ENCODE measurements around the gene ELMO1.
A peak's percentile ranks its signal among the peaks of the same experiment; 100 is the strongest.

The ELMO1 gene

DNA sequence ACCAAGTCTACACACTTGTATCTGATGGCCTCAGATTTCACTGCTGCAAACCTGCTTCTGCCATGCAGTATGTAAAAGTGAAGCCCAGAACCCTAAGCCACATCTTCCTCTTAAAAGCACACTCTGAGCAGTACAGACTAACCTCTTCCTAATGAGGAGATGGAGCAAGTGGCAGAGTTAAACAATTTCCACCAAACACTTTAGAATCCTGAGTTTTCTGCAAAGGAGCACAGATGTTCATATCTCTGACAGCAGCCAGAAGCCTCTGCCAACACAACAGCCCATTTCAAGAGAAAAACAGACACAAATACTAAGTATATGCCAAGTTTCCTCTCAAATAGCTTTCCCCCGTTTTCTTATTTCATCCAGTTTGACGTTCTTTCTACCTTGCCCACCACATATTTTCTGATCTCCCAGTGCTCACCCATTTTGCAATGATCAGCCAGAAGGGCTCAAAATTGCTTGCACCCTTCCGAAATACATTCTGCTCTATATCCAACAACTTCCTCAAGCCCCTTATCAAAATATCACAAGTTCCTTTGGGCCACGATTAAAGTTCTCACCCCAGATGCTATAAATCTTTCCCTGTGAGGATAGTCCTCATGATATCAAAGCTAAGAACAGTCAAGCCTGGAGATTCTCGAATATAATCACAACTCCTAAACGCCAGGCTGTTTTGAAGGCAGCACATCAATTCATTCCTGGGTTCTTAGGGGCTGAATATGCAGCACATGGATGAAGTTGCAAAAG, 27.5 kb downstream of the ELMO1 start:
- no peak for DNase-seq (ENCODE audit: low read depth)
- TF ChIP-seq MAX (IDR thresholded peaks at IDR 0.05; ENCODE audit: low read depth, low read length) (no peak), POLR2A (IDR thresholded peaks at IDR 0.05; ENCODE audit: extremely low read depth, insufficient read length) (no peak), CTCF (IDR thresholded peaks at IDR 0.05; ENCODE audit: low read depth, low read length) (no peak), MYC (IDR thresholded peaks at IDR 0.05; ENCODE audit: low read depth, low read length) (no peak)
- H3K4me3 ChIP-seq (ENCODE audit: low read depth, low read length) = no peak overlapping the region

GRCh38 chr7:37419496-37419895, 29.2 kb downstream of the ELMO1 start:
- TF ChIP-seq CTCF (IDR thresholded peaks at IDR 0.05; ENCODE audit: low read depth, low read length) (no peak), MYC (IDR thresholded peaks at IDR 0.05; ENCODE audit: low read depth, low read length) (peak; percentile 82), MAX (IDR thresholded peaks at IDR 0.05; ENCODE audit: low read depth, low read length) (peak; percentile 81), POLR2A (IDR thresholded peaks at IDR 0.05; ENCODE audit: extremely low read depth, insufficient read length) (no peak)
- H3K4me3 ChIP-seq (ENCODE audit: low read depth, low read length) = no peak overlapping the region
- peak; percentile 33 for DNase-seq (ENCODE audit: low read depth)

- TF ChIP-seq CTCF (IDR thresholded peaks at IDR 0.05; ENCODE audit: low read depth, low read length) (no peak), MAX (IDR thresholded peaks at IDR 0.05; ENCODE audit: low read depth, low read length) (no peak), MYC (IDR thresholded peaks at IDR 0.05; ENCODE audit: low read depth, low read length) (no peak), POLR2A (IDR thresholded peaks at IDR 0.05; ENCODE audit: extremely low read depth, insufficient read length) (no peak)
- no peak for DNase-seq (ENCODE audit: low read depth)
- H3K4me3 ChIP-seq (ENCODE audit: low read depth, low read length) = no peak overlapping the region
These were observed 30.3 kb downstream of the ELMO1 start for GRCh38 chr7:37418381-37418780.

- H3K4me3 ChIP-seq (ENCODE audit: low read depth, low read length) = no peak overlapping the region
- TF ChIP-seq MYC (IDR thresholded peaks at IDR 0.05; ENCODE audit: low read depth, low read length) (no peak), POLR2A (IDR thresholded peaks at IDR 0.05; ENCODE audit: extremely low read depth, insufficient read length) (no peak), CTCF (IDR thresholded peaks at IDR 0.05; ENCODE audit: low read depth, low read length) (no peak), MAX (IDR thresholded peaks at IDR 0.05; ENCODE audit: low read depth, low read length) (no peak)
- no peak for DNase-seq (ENCODE audit: low read depth)
These were observed 31.6 kb downstream of the ELMO1 start for GRCh38 chr7:37417107-37417474.

DNA sequence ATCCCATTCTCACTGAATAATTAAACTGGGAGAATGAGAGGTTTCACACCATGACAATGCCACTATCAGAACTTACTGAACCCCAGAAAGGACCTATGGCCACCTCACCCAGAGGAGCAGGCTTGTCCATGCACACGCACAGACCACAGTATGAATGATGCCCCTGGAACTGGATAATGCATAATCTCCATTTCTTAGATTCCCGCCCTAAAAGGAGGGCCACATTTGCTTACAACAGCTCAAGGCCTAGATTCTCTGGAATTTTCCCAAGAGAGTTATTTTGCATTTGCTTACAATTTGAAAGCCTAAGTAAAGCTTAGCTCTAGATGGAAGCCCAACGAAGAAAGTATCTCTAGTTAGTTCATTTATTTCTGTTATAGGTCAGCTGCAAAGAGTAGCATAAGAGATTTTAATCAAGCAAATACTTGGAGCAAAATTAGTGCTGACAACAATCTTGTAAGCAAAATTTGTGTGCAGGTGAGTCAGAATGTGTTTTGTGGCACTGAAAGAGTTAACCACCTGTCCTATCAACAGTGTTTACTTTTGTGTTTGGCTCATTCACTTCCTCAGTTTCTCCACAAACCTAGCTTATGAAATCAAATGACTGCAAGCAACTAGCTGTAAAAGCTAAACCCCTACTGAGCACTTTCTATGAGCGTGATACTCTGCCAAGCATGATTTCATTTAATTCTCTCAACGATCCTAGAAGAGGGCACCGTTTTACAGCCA, 32.1 kb downstream of the ELMO1 start:
- DNase-seq (ENCODE audit: low read depth) = no peak
- H3K4me3 ChIP-seq (ENCODE audit: low read depth, low read length) = no peak overlapping the region
- TF ChIP-seq CTCF (IDR thresholded peaks at IDR 0.05; ENCODE audit: low read depth, low read length) = no peak
- no peak for TF ChIP-seq POLR2A (IDR thresholded peaks at IDR 0.05; ENCODE audit: extremely low read depth, insufficient read length)
- TF ChIP-seq MYC (IDR thresholded peaks at IDR 0.05; ENCODE audit: low read depth, low read length) = no peak
- no peak for TF ChIP-seq MAX (IDR thresholded peaks at IDR 0.05; ENCODE audit: low read depth, low read length)

Data from NB4 (cell line).